ENCODE results near the gene KRTAP5-6. TPM values are rescaled to one million over a fixed set of nuclear protein-coding genes. Genes with fewer than 3 reads are reported as not detected.

Gene KRTAP5-6
- polyA plus RNA-seq, 1 donor (not counting 4 experiments of a cell fraction or from before 2014, with no cell fraction given) = not detected

- no peaks in the 10 kb centered on the region for H4K20me1 ChIP-seq (ENCODE audit: control insufficient read depth, extremely low read depth, insufficient read depth, low read length)
- H3K4me2 ChIP-seq (ENCODE audit: control insufficient read depth, extremely low read depth, insufficient read depth, low read depth, low read length) = no peak overlapping the region
- TF ChIP-seq CTCF (optimal IDR thresholded peaks at IDR 0.05 in 1 of 3, IDR thresholded peaks at IDR 0.05 in 1 of 3, conservative IDR thresholded peaks at IDR 0.05 in 1 of 3; ENCODE audit: extremely low read depth in 1 of 3, insufficient read depth in 2 of 3, low read length in 3 of 3) = no peak
- no peak for TF ChIP-seq EZH2 (IDR thresholded peaks at IDR 0.05; ENCODE audit: low read length)
- no peaks in the 10 kb centered on the region for H3K9me1 ChIP-seq (ENCODE audit: control insufficient read depth, extremely low read depth, insufficient read depth, low read length)
- H3K9me3 ChIP-seq (ENCODE audit: control insufficient read depth, low read depth, low read length) = no peaks in the 10 kb centered on the region
- no peaks in the 10 kb centered on the region for H3K79me2 ChIP-seq (ENCODE audit: control insufficient read depth, insufficient read depth, low read length)
- DNase-seq (ENCODE audit: low read depth, low spot score) (no peak), FAIRE-seq (no peak)
- H3K36me3 ChIP-seq (ENCODE audit: control insufficient read depth in 2 of 2, extremely low read depth in 1 of 2, insufficient read depth in 2 of 2, low read length in 2 of 2) = no peaks in the 10 kb centered on the region
- H2AFZ ChIP-seq (ENCODE audit: control insufficient read depth, low read length) = no peak overlapping the region
- no peak overlapping the region for H3K9ac ChIP-seq (ENCODE audit: control insufficient read depth, extremely low read depth, insufficient read depth, low read length)
- no peak overlapping the region for H3K27ac ChIP-seq (ENCODE audit: control insufficient read depth, insufficient read depth, low read length)
- no peak overlapping the region for H3K4me3 ChIP-seq (ENCODE audit: control insufficient read depth in 2 of 3, extremely low read depth in 1 of 3, insufficient read depth in 2 of 3, low read depth in 1 of 3, low read length in 3 of 3)
- dilution Hi-C loops (cut with MboI; ENCODE audit: extremely low pct_ligation_motif_present, low sequenced_read_pairs) = no loop called here
- H3K4me1 ChIP-seq (ENCODE audit: control insufficient read depth, extremely low read depth, insufficient read depth, low read length) = no peaks in the 10 kb centered on the region
- peaks cover 37% of the 10 kb centered on the region for H3K27me3 ChIP-seq (ENCODE audit: control insufficient read depth, extremely low read depth, insufficient read depth, low read length)
Observed at GRCh38 chr11:1727861-1728260, 30.9 kb downstream of the KRTAP5-6 start.

DNA sequence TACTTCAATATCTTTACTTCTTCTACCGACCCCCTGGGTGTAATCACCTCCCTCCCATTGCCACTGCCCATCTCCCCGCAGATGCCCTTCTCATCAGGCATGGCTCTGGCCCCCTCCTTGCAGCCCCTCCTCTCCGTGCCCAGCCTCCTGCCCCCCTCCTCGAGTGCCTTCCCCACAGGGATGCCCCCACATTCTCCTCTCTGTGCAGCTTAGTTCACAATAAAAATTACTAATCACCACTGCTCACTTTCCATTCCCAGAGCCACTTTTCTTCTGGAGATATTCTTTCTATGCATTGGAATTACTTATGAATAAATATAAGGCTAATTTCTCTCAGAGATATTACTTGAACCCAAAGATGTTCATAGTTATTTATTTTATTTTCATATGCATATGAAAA lies 31.3 kb downstream of the KRTAP5-6 start:
- Histone ChIP-seq H3K9me1 (ENCODE audit: control insufficient read depth, extremely low read depth, insufficient read depth, low read length) (no peaks in the 10 kb centered on the region), H3K27ac (ENCODE audit: control insufficient read depth, insufficient read depth, low read length) (no peak overlapping the region), H3K4me3 (ENCODE audit: control insufficient read depth in 2 of 3, extremely low read depth in 1 of 3, insufficient read depth in 2 of 3, low read depth in 1 of 3, low read length in 3 of 3) (no peak overlapping the region), H4K20me1 (ENCODE audit: control insufficient read depth, extremely low read depth, insufficient read depth, low read length) (no peaks in the 10 kb centered on the region), H3K9ac (ENCODE audit: control insufficient read depth, extremely low read depth, insufficient read depth, low read length) (no peak overlapping the region), H3K9me3 (ENCODE audit: control insufficient read depth, low read depth, low read length) (no peaks in the 10 kb centered on the region), H3K36me3 (ENCODE audit: control insufficient read depth in 2 of 2, extremely low read depth in 1 of 2, insufficient read depth in 2 of 2, low read length in 2 of 2) (no peaks in the 10 kb centered on the region), H3K79me2 (ENCODE audit: control insufficient read depth, insufficient read depth, low read length) (no peaks in the 10 kb centered on the region), H2AFZ (ENCODE audit: control insufficient read depth, low read length) (no peak overlapping the region), H3K27me3 (ENCODE audit: control insufficient read depth, extremely low read depth, insufficient read depth, low read length) (peaks cover 41% of the 10 kb centered on the region), H3K4me1 (ENCODE audit: control insufficient read depth, extremely low read depth, insufficient read depth, low read length) (no peaks in the 10 kb centered on the region), H3K4me2 (ENCODE audit: control insufficient read depth, extremely low read depth, insufficient read depth, low read depth, low read length) (no peak overlapping the region)
- DNase-seq (ENCODE audit: low read depth, low spot score) = no peak
- no peak for FAIRE-seq
- dilution Hi-C loops (cut with MboI; ENCODE audit: extremely low pct_ligation_motif_present, low sequenced_read_pairs) = no loop called here
- TF ChIP-seq EZH2 (IDR thresholded peaks at IDR 0.05; ENCODE audit: low read length) (no peak), CTCF (optimal IDR thresholded peaks at IDR 0.05 in 1 of 3, IDR thresholded peaks at IDR 0.05 in 1 of 3, conservative IDR thresholded peaks at IDR 0.05 in 1 of 3; ENCODE audit: extremely low read depth in 1 of 3, insufficient read depth in 2 of 3, low read length in 3 of 3) (no peak)
